ENCODE measurements around the gene GCK. TPM values are rescaled to one million over a fixed set of nuclear protein-coding genes. Genes with fewer than 3 reads are reported as not detected.

GCK gene
- total RNA-seq, 2 donors from 2014 or later, result 1.3 to 2.1 TPM

DNA sequence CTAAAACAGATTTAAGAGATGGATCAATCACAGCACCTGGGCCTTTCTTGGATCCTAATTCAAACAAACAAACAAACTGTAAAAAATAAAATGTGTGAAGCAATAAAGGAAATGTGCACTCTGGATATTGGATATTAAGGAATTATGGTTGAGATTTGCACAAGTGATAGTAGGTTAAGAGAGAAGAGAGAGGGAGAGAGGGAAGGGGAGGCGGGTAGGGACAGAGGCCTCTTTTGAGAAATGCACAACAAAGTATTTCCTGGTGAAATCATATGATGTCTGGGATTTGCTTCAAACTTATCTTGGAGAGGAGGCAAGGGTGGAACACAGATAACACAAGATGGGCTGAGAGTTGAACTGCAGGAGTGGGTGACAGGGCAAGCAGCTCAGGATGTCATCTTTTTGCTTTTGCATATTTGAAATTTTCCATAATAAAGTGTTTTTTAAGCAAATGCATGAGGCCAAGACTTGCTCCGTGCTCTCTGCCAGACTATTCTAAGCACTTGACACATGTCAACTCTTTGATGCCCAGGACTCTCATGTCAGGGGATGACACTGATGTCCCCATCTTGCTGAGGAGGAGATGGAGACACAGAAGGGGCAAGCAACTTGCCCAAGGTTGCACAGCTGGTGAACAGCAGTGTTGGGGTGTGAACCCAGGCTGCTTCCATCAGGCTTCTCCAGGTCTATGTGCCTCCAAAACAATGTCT, 94.2 kb downstream of the GCK start:
- no peak overlapping the region for H3K4me3 ChIP-seq
- DNase-seq (no peak), ATAC-seq (no peak)
- WGBS, 2 donors, result 64 to 69% methylated on average over 2 of the region's 2 CpGs
- H3K27ac ChIP-seq, result no peak overlapping the region
- no peaks in the 10 kb centered on the region for H3K36me3 ChIP-seq (replicated peaks in 1 of 2; ENCODE audit: insufficient read depth in 1 of 2, low read depth in 2 of 2)
- TF ChIP-seq, protein P1, sequence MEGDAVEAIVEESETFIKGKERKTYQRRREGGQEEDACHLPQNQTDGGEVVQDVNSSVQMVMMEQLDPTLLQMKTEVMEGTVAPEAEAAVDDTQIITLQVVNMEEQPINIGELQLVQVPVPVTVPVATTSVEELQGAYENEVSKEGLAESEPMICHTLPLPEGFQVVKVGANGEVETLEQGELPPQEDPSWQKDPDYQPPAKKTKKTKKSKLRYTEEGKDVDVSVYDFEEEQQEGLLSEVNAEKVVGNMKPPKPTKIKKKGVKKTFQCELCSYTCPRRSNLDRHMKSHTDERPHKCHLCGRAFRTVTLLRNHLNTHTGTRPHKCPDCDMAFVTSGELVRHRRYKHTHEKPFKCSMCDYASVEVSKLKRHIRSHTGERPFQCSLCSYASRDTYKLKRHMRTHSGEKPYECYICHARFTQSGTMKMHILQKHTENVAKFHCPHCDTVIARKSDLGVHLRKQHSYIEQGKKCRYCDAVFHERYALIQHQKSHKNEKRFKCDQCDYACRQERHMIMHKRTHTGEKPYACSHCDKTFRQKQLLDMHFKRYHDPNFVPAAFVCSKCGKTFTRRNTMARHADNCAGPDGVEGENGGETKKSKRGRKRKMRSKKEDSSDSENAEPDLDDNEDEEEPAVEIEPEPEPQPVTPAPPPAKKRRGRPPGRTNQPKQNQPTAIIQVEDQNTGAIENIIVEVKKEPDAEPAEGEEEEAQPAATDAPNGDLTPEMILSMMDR (IDR thresholded peaks at IDR 0.05), result no peak
- TF ChIP-seq POLR2A (IDR thresholded peaks at IDR 0.05), result no peak
- intact Hi-C loops (cut with DNase I), result no loop called here
- no peaks in the 10 kb centered on the region for H3K9me3 ChIP-seq
- no peaks in the 10 kb centered on the region for H3K4me1 ChIP-seq
- no peaks in the 10 kb centered on the region for H3K27me3 ChIP-seq

DNA sequence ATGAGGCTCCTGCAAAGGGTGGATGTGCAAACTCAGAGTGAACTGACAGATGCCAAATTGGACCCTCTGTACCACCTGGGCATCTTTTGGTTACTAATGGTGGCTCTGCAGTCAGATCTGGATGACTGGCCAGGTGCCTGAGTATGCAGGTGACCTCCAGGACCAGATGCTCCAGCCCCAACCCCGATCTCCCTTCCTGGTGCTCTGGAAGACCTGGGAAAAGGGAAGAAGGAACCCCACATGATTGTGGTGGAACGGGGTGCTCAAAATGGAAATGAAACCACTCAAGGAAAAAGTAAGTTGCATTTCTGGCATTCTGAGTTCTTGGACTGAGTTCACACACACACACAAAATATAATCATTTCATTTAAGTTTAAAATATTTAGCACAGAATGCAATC, 94.9 kb downstream of the GCK start:
- intact Hi-C loops (cut with DNase I), result no loop called here
- Histone ChIP-seq H3K4me1 (no peaks in the 10 kb centered on the region), H3K36me3 (replicated peaks in 1 of 2; ENCODE audit: insufficient read depth in 1 of 2, low read depth in 2 of 2) (no peaks in the 10 kb centered on the region), H3K9me3 (no peaks in the 10 kb centered on the region), H3K27me3 (no peaks in the 10 kb centered on the region), H3K27ac (no peak overlapping the region), H3K4me3 (no peak overlapping the region)
- DNase-seq (no peak), ATAC-seq (no peak)
- TF ChIP-seq, protein P1 (IDR thresholded peaks at IDR 0.05), result no peak
- TF ChIP-seq POLR2A (IDR thresholded peaks at IDR 0.05), result no peak
- 47 to 53% methylated on average over 2 of the region's 2 CpGs for WGBS, 2 donors

Small RNAs within 50 kb of the gene (small RNA-seq; reads per million reads assigned to genes)
- not detected for gene RNA5SP230

Other genes with a start within 250 kb of the GCK start
- not detected for gene SPDYE1, start 191.5 kb downstream of the GCK start, total RNA-seq
- 10 to 100 TPM; 62.0 to 96.6 TPM for gene DBNL, start 144.7 kb downstream of the GCK start, total RNA-seq
- 1 to 10 TPM in 1 of 2 donors, not detected in 1; 1.6 TPM for gene PGAM2, start 123.9 kb downstream of the GCK start, total RNA-seq
- gene POLM, start 106.9 kb downstream of the GCK start, total RNA-seq, result 10 to 100 TPM; 49.8 to 53.7 TPM
- gene AEBP1, start 85.1 kb downstream of the GCK start, total RNA-seq, result 10 to 100 TPM; 39.2 to 51.9 TPM
- 10 to 100 TPM; 32.7 to 64.6 TPM for gene POLD2, start 65.9 kb downstream of the GCK start, total RNA-seq
- not detected for gene MYL7, start 48.1 kb downstream of the GCK start, total RNA-seq
- gene YKT6, start 11.5 kb upstream of the GCK start, total RNA-seq, result 10 to 100 TPM; 37.6 to 55.4 TPM
- gene CAMK2B, start 136.2 kb upstream of the GCK start, total RNA-seq, result 1 to 10 TPM in 1 of 2 donors, under 1 TPM in 1; 0.52 to 7.6 TPM